Cardiac septum (tissue), 1 donor: ENCODE data around the gene SNX18. TPM values are rescaled to one million over a fixed set of nuclear protein-coding genes. Genes with fewer than 3 reads are reported as not detected.
"Not testable (repeated sequence)": the region's sequence is repeated elsewhere in the genome, so short reads cannot be mapped to it uniquely, and the experiment has no call there.

ENCODE experiments used
- DNase-seq: peaks from one replicate; pipeline ENCODE4 v3.0.0-alpha.2; 2020; ENCODE audit warnings: low spot score
- intact Hi-C: fragments of 100-400 bp; cut with DNase I; formaldehyde crosslinking; loops from one replicate; pipeline ENCODE4 v1.14.0; 2022
- total RNA-seq: library from RNA; stranded (reverse); fragmentation: NEBNext Ultra II Directional; extraction: Animal tissue kit (Norgen Biotek cat#: 25700); gene quantifications from one replicate; pipeline ENCODE4 v1.2.1, GENCODE V29; 2021
- donor health status: DM: no; HTN: no; CAD: no.

The SNX18 gene
- total RNA-seq, 1 donor from 2014 or later: 24.2 TPM

GRCh38 chr5:54536375-54536774 lies 18.8 kb downstream of the SNX18 start:
- DNase-seq, intact Hi-C loops: not testable (repeated sequence)

- intact Hi-C loops, DNase-seq: not testable (repeated sequence)
Measured at GRCh38 chr5:54536861-54537260, 19.3 kb downstream of the SNX18 start.

DNA sequence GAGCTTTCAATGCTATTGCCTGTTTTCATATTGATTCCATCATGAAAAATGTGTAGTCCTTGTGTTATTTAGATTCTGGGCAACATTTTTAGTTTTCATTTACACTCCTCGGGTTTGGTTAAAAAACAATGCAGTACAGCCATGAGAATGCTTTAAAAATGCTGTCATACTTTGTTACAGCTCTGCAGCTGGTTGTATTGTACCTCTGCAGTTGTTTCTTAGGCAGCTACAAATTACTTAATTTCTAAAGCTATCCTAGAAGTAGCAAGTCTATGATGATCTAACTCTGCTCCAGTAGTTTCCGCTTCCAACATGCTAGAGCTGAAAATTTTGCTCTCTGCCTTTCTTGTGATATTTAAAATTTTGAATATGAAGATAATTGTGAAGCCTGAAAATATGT lies 20.2 kb downstream of the SNX18 start:
- DNase-seq: no peak
- intact Hi-C loops: no loop called here

GRCh38 chr5:54538156-54538555 lies 20.6 kb downstream of the SNX18 start:
- no peak for DNase-seq
- intact Hi-C loops: no loop called here

- intact Hi-C loops: no loop called here
- DNase-seq: no peak
Measured at GRCh38 chr5:54539001-54539400, 21.4 kb downstream of the SNX18 start.

GRCh38 chr5:54540286-54540685 lies 22.7 kb downstream of the SNX18 start:
- intact Hi-C loops: no loop called here
- no peak for DNase-seq

GRCh38 chr5:54541823-54542783 lies 24.5 kb downstream of the SNX18 start:
- intact Hi-C loops: no loop called here
- no peak for DNase-seq

- no peak for DNase-seq
- intact Hi-C loops: no loop called here
Measured at GRCh38 chr5:54544044-54544443, 26.5 kb downstream of the SNX18 start.

GRCh38 chr5:54545796-54546195 lies 28.2 kb downstream of the SNX18 start:
- intact Hi-C loops: no loop called here
- DNase-seq: no peak

DNA sequence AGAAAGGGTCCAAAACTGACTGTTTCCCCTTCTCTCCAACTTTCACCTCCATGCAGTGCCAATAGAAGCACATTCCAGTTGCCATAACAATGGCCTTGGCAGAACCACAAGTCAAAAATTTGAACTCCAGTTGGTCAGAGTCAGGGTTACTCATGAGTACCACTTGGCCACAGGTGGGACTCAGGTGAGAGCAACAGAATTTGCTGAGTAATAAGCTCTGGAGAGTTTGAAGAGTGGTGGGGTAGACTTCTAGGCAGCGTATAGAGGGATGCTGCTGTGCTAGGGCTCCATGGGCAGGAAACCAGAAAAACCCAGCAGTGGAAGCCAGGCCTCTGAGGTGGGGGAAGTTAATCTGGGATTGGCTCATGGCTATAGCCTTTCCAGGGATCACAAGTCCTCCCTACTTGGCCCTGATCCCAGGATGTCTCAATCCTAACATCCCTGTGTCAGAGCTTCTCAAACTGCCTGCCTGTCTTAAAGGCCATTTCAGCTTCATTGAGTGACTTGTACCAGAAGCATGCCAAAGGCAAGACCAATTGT lies 30.2 kb downstream of the SNX18 start:
- intact Hi-C loops: no loop called here
- DNase-seq: no peak

GRCh38 chr5:54548565-54548964 lies 31.0 kb downstream of the SNX18 start:
- no peak for DNase-seq
- intact Hi-C loops: no loop called here

DNA sequence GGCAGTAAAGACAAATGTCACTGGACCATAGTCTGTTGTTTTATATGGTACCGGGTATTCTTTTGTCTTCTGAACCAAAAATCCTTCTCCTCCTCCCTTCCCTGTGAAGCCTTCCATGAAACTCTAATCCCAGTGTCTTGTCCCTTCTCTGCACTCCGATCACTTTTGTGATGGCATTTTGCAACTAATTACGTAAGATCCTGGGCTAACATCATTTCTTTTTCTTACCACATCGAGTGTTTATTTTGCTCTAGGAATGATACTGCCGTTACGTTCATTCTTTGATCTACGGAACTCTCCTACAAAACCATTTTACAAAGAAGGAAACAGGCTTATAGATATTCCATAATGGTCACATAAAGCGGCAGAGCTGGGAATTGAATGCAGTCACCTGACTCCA lies 33.7 kb downstream of the SNX18 start:
- no peak for DNase-seq
- intact Hi-C loops: no loop called here

GRCh38 chr5:54551926-54552325 lies 34.4 kb downstream of the SNX18 start:
- DNase-seq: no peak
- intact Hi-C loops: no loop called here

- DNase-seq: no peak
- intact Hi-C loops: no loop called here
Measured at GRCh38 chr5:54552446-54552845, 34.9 kb downstream of the SNX18 start.

- intact Hi-C loops: no loop called here
- no peak for DNase-seq
Measured at GRCh38 chr5:54553659-54554207, 36.2 kb downstream of the SNX18 start.

DNA sequence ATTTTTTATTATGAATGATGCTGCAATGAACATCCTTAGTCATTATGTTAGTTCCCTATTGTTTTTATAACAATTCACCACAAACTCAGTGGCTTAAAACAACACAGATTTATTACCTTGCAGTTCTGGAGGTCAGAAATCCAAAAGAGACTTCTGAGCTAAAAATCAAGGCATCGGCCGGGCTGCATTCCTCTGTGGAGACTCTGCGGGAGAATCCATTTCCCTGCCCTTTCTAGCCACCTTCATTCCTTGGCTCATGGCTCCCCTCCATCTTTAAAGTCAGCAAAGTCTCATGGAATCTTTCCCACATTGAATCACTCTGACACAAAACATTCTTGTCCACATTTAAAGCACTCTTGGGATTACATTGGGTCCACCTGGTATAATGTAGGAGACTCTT lies 38.6 kb downstream of the SNX18 start:
- DNase-seq: no peak
- intact Hi-C loops: no loop called here

DNA sequence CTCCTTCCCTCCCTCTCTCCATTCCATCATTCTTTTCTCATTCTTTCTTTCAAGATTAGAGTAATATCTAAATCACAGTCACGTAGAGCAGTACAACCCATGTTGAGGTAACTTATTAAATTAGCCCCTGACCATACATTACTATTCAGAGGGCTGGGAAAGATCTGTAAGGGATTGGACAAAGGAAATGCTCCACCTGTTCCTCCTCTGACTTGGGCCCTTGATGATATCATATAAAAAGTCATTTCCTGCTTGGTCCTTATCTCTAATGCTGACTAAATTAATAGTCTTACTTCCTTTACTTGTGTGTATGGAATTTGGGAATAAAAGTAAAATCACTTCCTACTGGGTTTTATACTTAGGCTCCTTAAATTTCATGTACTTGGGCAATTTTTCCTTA lies 40.8 kb downstream of the SNX18 start:
- intact Hi-C loops: no loop called here
- no peak for DNase-seq

- intact Hi-C loops: no loop called here
- DNase-seq: no peak
Measured at GRCh38 chr5:54561651-54562050, 44.1 kb downstream of the SNX18 start.

- intact Hi-C loops: no loop called here
- no peak for DNase-seq
Measured at GRCh38 chr5:54563083-54563761, 45.7 kb downstream of the SNX18 start.

GRCh38 chr5:54567996-54568395 lies 50.4 kb downstream of the SNX18 start:
- DNase-seq: no peak
- intact Hi-C loops: no loop called here
